H9 (cell line): ENCODE data around the gene ETHE1. TPM values are rescaled to one million over a fixed set of nuclear protein-coding genes. Genes with fewer than 3 reads are reported as not detected.
A peak's percentile ranks its signal among the peaks of the same experiment; 100 is the strongest.

Experiments used
- DNase-seq: peaks from one replicate; pipeline ENCODE4 v3.0.0-alpha.2; 2017
- H2AFZ ChIP-seq: one replicate; pipeline ENCODE4 v1.6.1; 2013; ENCODE audit warnings: mild to moderate bottlenecking, low read length, control low read depth, moderate library complexity
- H2AK5ac ChIP-seq: 2 replicates; pipeline ENCODE4 v1.6.1; 2013; ENCODE audit warnings: low read length, control low read depth, mixed read lengths; ENCODE audit not compliant: insufficient read length
- H2BK120ac ChIP-seq: one replicate; pipeline ENCODE4 v1.6.1; 2013; ENCODE audit warnings: low read depth, mild to moderate bottlenecking, low read length, control low read depth, inconsistent platforms; ENCODE audit not compliant: poor library complexity, severe bottlenecking
- H2BK12ac ChIP-seq: 2 replicates; pipeline ENCODE4 v1.6.1; 2013; ENCODE audit warnings: low read length, control low read depth, mixed read lengths, low read depth; ENCODE audit not compliant: insufficient read length
- H2BK15ac ChIP-seq: 2 replicates; pipeline ENCODE4 v1.6.1; 2013; ENCODE audit warnings: low read depth, low read length, control low read depth
- H2BK20ac ChIP-seq: one replicate; pipeline ENCODE4 v1.6.1; 2013; ENCODE audit warnings: low read depth, mild to moderate bottlenecking, low read length, control low read depth, inconsistent platforms; ENCODE audit not compliant: poor library complexity, severe bottlenecking
- H2BK5ac ChIP-seq: 2 replicates; pipeline ENCODE4 v1.6.1; 2013; ENCODE audit warnings: low read length, control low read depth, mixed read lengths; ENCODE audit not compliant: insufficient read length
- H3K14ac ChIP-seq: 2 replicates; pipeline ENCODE4 v1.6.1; 2013; ENCODE audit warnings: low read length, control low read depth; ENCODE audit not compliant: insufficient read depth
- H3K18ac ChIP-seq: 2 replicates; pipeline ENCODE4 v1.6.1; 2013; ENCODE audit warnings: low read depth, mild to moderate bottlenecking, mixed read lengths, low read length, control low read depth; ENCODE audit not compliant: insufficient read length
- H3K23ac ChIP-seq: 2 replicates; pipeline ENCODE4 v1.6.1; 2013; ENCODE audit warnings: low read length, control low read depth, mixed read lengths, low read depth; ENCODE audit not compliant: insufficient read length
- H3K23me2 ChIP-seq: 2 replicates; pipeline ENCODE4 v1.6.1; 2013; ENCODE audit warnings: low read depth, mild to moderate bottlenecking, mixed read lengths, low read length, control low read depth; ENCODE audit not compliant: insufficient read length, poor library complexity, severe bottlenecking
- H3K27ac ChIP-seq: 2 replicates; pipeline ENCODE4 v1.5.1; 2013; ENCODE audit warnings: low read length, control low read depth, mixed read lengths, low read depth; ENCODE audit not compliant: insufficient read length
- H3K27me3 ChIP-seq: 2 replicates; pipeline ENCODE4 v1.6.1; 2013; ENCODE audit warnings: low read length, control low read depth, inconsistent platforms; ENCODE audit not compliant: insufficient read depth
- H3K4ac ChIP-seq: 2 replicates; pipeline ENCODE4 v1.6.1; 2013; ENCODE audit warnings: low read depth, mild to moderate bottlenecking, control low read depth, inconsistent platforms, low read length, moderate library complexity
- H3K4me1 ChIP-seq: 2 replicates; pipeline ENCODE4 v1.6.1; 2013; ENCODE audit warnings: low read length, control low read depth, inconsistent platforms; ENCODE audit not compliant: insufficient read depth
- H3K4me2 ChIP-seq: 2 replicates; pipeline ENCODE4 v1.6.1; 2013; ENCODE audit warnings: low read length, control low read depth, mixed read lengths; ENCODE audit not compliant: insufficient read length, insufficient read depth
- H3K56ac ChIP-seq: 2 replicates; pipeline ENCODE4 v1.6.1; 2013; ENCODE audit warnings: low read depth, mild to moderate bottlenecking, mixed read lengths, low read length, control low read depth; ENCODE audit not compliant: insufficient read length
- H3K79me1 ChIP-seq: 2 replicates; pipeline ENCODE4 v1.6.1; 2013; ENCODE audit warnings: low read depth, mild to moderate bottlenecking, moderate library complexity, low read length, control low read depth, inconsistent platforms; ENCODE audit not compliant: insufficient read depth, poor library complexity, severe bottlenecking
- H3K79me2 ChIP-seq: 2 replicates; pipeline ENCODE4 v1.6.1; 2013; ENCODE audit warnings: low read length, control low read depth, inconsistent platforms; ENCODE audit not compliant: insufficient read depth
- H3K9ac ChIP-seq: 2 replicates; pipeline ENCODE4 v1.6.1; 2013; ENCODE audit warnings: low read length, control low read depth, mixed read lengths; ENCODE audit not compliant: insufficient read length; ENCODE audit errors: extremely low read depth
- H3K9me3 ChIP-seq: one replicate; pipeline ENCODE4 v1.6.1; 2013; ENCODE audit warnings: low read depth, low read length, inconsistent platforms; ENCODE audit not compliant: control insufficient read depth
- H3T11ph ChIP-seq: one replicate; pipeline ENCODE4 v1.6.1; 2013; ENCODE audit warnings: mild to moderate bottlenecking, low read length, control low read depth, inconsistent platforms
- H4K20me1 ChIP-seq: one replicate; pipeline ENCODE4 v1.6.1; 2013; ENCODE audit not compliant: control insufficient read depth, insufficient read length, insufficient read depth
- H4K5ac ChIP-seq: 2 replicates; pipeline ENCODE4 v1.6.1; 2013; ENCODE audit warnings: low read depth, mild to moderate bottlenecking, mixed read lengths, low read length, control low read depth; ENCODE audit not compliant: insufficient read length
- H4K8ac ChIP-seq: replicated peaks from 2 replicates; pipeline ENCODE4 v1.6.1; 2013; ENCODE audit warnings: low read length, control low read depth, mixed read lengths, low read depth; ENCODE audit not compliant: insufficient read length
- H4K91ac ChIP-seq: 2 replicates; pipeline ENCODE4 v1.6.1; 2013; ENCODE audit warnings: low read depth, mild to moderate bottlenecking, moderate library complexity, mixed read lengths, low read length, control low read depth; ENCODE audit not compliant: insufficient read length
- H3K27ac Mint-ChIP-seq, 3 experiments: 2 replicates in 2 of 3; 3 replicates in 1 of 3; pipeline ENCODE4 v1.8.0; 2020 to 2021; ENCODE audit warnings: mixed read lengths in 3 of 3, mild to moderate bottlenecking in 1 of 3, moderate library complexity in 1 of 3
- H3K27me3 Mint-ChIP-seq: 2 replicates; pipeline ENCODE4 v1.8.0; 2021; ENCODE audit warnings: low read depth, mild to moderate bottlenecking, moderate library complexity, mixed read lengths
- H3K36me3 Mint-ChIP-seq, 3 experiments: 2 replicates in 2 of 3; 3 replicates in 1 of 3; pipeline ENCODE4 v1.8.0; 2020 to 2021; ENCODE audit warnings: low read depth in 3 of 3, mixed read lengths in 3 of 3; ENCODE audit not compliant: insufficient read depth in 1 of 3
- H3K4me1 Mint-ChIP-seq, 2 experiments: 2 replicates each; pipeline ENCODE4 v1.8.0; 2020; ENCODE audit warnings: mixed read lengths in 2 of 2
- H3K4me3 Mint-ChIP-seq, 2 experiments: 2 replicates in 1 of 2; 3 replicates in 1 of 2; pipeline ENCODE4 v1.8.0; 2020 to 2021; ENCODE audit warnings: mild to moderate bottlenecking in 2 of 2, mixed read lengths in 2 of 2, moderate library complexity in 1 of 2
- H3K9me3 Mint-ChIP-seq, 2 experiments: 2 replicates in 1 of 2; 3 replicates in 1 of 2; pipeline ENCODE4 v1.8.0; 2020; ENCODE audit warnings: mild to moderate bottlenecking in 2 of 2, mixed read lengths in 2 of 2, moderate library complexity in 1 of 2
- CTCF ChIP-seq: fragments of 200-600 bp; sonication (generic); conservative IDR thresholded peaks from 3 replicates; pipeline ENCODE4 v1.8.0; 2021; ENCODE audit warnings: antibody characterized with exemption, mild to moderate bottlenecking
- WGBS: extraction: QIAGEN DNeasy Blood & Tissue Kit; methylation state at CpG from one replicate; pipeline ENCODE4 v1.1.7; 2013; ENCODE audit warnings: missing lambda C conversion rate, low lambda C conversion rate, mixed read lengths; ENCODE audit not compliant: insufficient read length; ENCODE audit errors: extremely low coverage; 5-methylcytosine and 5-hydroxymethylcytosine counted together
- total RNA-seq: library from RNA; stranded (reverse); gene quantifications from 2 replicates; pipeline ENCODE4 v1.2.1, GENCODE V29; 2021

The ETHE1 gene
- total RNA-seq, 1 experiment from 2014 or later: 18.8 TPM

GRCh38 chr19:43464134-43464775 lies 62.7 kb downstream of the ETHE1 start:
- H3K9ac ChIP-seq: no peak overlapping the region

More at GRCh38 chr19:43464134-43464775, 62.7 kb downstream of the ETHE1 start:
- no peak overlapping the region for H2BK5ac ChIP-seq
- no peak overlapping the region for H3K18ac ChIP-seq
- H3K79me2 ChIP-seq: no peaks in the 10 kb centered on the region
- H2AFZ ChIP-seq: no peak overlapping the region
- H4K5ac ChIP-seq: no peak overlapping the region
- no peak overlapping the region for H3K14ac ChIP-seq
- no peak overlapping the region for H2BK20ac ChIP-seq
- no peaks in the 10 kb centered on the region for H3K79me1 ChIP-seq
- H2BK12ac ChIP-seq: no peak overlapping the region
- no peak for DNase-seq
- WGBS: no CpG with 5 or more reads among the region's 33 CpGs
- H3K9me3 Mint-ChIP-seq: no peaks in the 10 kb centered on the region
- H3K56ac ChIP-seq: no peak overlapping the region
- no peaks in the 10 kb centered on the region; a peak in 2 of 7 replicates for H3K36me3 Mint-ChIP-seq
- H3K23me2 ChIP-seq: peaks cover 11% of the 10 kb centered on the region
- TF ChIP-seq CTCF: no peak
- peak overlapping the region; percentile 6 to 99 (median 95); a peak in 4 of 7 replicates for H3K27ac Mint-ChIP-seq
- H3K27me3 ChIP-seq: no peaks in the 10 kb centered on the region; the same call in 1 of the 2 replicates
- H2BK15ac ChIP-seq: no peak overlapping the region
- no peaks in the 10 kb centered on the region for H3K4me1 ChIP-seq
- H3K27me3 Mint-ChIP-seq: peaks cover 48% of the 10 kb centered on the region
- peaks cover 11 to 14% of the 10 kb centered on the region in 2 experiments for H3K4me1 Mint-ChIP-seq
- H3K9me3 ChIP-seq: no peaks in the 10 kb centered on the region
- peak overlapping the region; percentile 78 for H3K4me2 ChIP-seq
- H3T11ph ChIP-seq: no peak overlapping the region
- H3K27ac ChIP-seq: no peak overlapping the region
- H2BK120ac ChIP-seq: no peak overlapping the region
- no peak overlapping the region for H3K4ac ChIP-seq
- no peak overlapping the region for H2AK5ac ChIP-seq
- no peaks in the 10 kb centered on the region for H4K20me1 ChIP-seq
- H4K91ac ChIP-seq: no peak overlapping the region
- peak overlapping the region; percentile 81 to 91 for H3K4me3 Mint-ChIP-seq
- H4K8ac ChIP-seq: no peak overlapping the region
- H3K23ac ChIP-seq: no peak overlapping the region
